Trophoblast cell (in vitro differentiated cells and primary cell): ENCODE data around the gene KCND3.

Experiments
- DNase-seq, 2 donors: peaks; one replicate each; pipeline ENCODE4 v3.0.0-alpha.2; 2016
- H2AFZ ChIP-seq: 2 replicates; pipeline ENCODE4 v1.6.1; 2013; ENCODE audit warnings: low read length, moderate library complexity, mild to moderate bottlenecking; ENCODE audit not compliant: insufficient read depth, poor library complexity
- H2AK5ac ChIP-seq: 2 replicates; pipeline ENCODE4 v1.6.1; 2013; ENCODE audit warnings: mild to moderate bottlenecking, low read length
- H2BK120ac ChIP-seq: 2 replicates; pipeline ENCODE4 v1.6.1; 2013; ENCODE audit warnings: low read length, mild to moderate bottlenecking, moderate library complexity; ENCODE audit not compliant: insufficient read depth, poor library complexity
- H2BK12ac ChIP-seq: 2 replicates; pipeline ENCODE4 v1.6.1; 2013; ENCODE audit warnings: mild to moderate bottlenecking, low read length, moderate library complexity
- H2BK5ac ChIP-seq: 2 replicates; pipeline ENCODE4 v1.6.1; 2013; ENCODE audit warnings: low read length, low read depth, moderate library complexity, mild to moderate bottlenecking; ENCODE audit not compliant: poor library complexity
- H3K14ac ChIP-seq: 2 replicates; pipeline ENCODE4 v1.6.1; 2013; ENCODE audit warnings: mild to moderate bottlenecking, low read length
- H3K18ac ChIP-seq: 2 replicates; pipeline ENCODE4 v1.6.1; 2013; ENCODE audit warnings: mild to moderate bottlenecking, low read length
- H3K23ac ChIP-seq: 2 replicates; pipeline ENCODE4 v1.6.1; 2013; ENCODE audit warnings: low read length
- H3K27ac ChIP-seq: 2 replicates; pipeline ENCODE4 v1.5.1; 2013; ENCODE audit warnings: low read depth, mild to moderate bottlenecking, inconsistent platforms, low read length, moderate library complexity
- H3K27me3 ChIP-seq: 2 replicates; pipeline ENCODE4 v1.6.1; 2013; ENCODE audit warnings: inconsistent platforms, mild to moderate bottlenecking, low read length, moderate library complexity; ENCODE audit not compliant: insufficient read depth
- H3K36me3 ChIP-seq, 2 experiments: 1 replicate in 1 of 2; 2 replicates in 1 of 2; pipeline ENCODE4 v1.6.1; 2013; ENCODE audit warnings: low read length in 2 of 2, mild to moderate bottlenecking in 2 of 2, moderate library complexity in 1 of 2; ENCODE audit not compliant: insufficient read depth in 2 of 2, control insufficient read depth in 1 of 2
- H3K4ac ChIP-seq: 2 replicates; pipeline ENCODE4 v1.6.1; 2013; ENCODE audit warnings: low read depth, mild to moderate bottlenecking, low read length, moderate library complexity
- H3K4me1 ChIP-seq, 2 experiments: 1 replicate in 1 of 2; 2 replicates in 1 of 2; pipeline ENCODE4 v1.6.1; 2013; ENCODE audit warnings: low read length in 2 of 2, mild to moderate bottlenecking in 2 of 2, moderate library complexity in 1 of 2; ENCODE audit not compliant: insufficient read depth in 2 of 2, control insufficient read depth in 1 of 2
- H3K4me2 ChIP-seq: 2 replicates; pipeline ENCODE4 v1.6.1; 2013; ENCODE audit warnings: inconsistent platforms, mild to moderate bottlenecking, low read length, moderate library complexity
- H3K4me3 ChIP-seq: 2 replicates; pipeline ENCODE4 v1.5.1; 2013; ENCODE audit warnings: mild to moderate bottlenecking, low read depth, low read length, inconsistent platforms
- H3K79me1 ChIP-seq: one replicate; pipeline ENCODE4 v1.6.1; 2013; ENCODE audit warnings: low read length
- H3K79me2 ChIP-seq: 2 replicates; pipeline ENCODE4 v1.6.1; 2013; ENCODE audit warnings: low read length, mild to moderate bottlenecking; ENCODE audit not compliant: control insufficient read depth, insufficient read depth, poor library complexity
- H3K9ac ChIP-seq: 2 replicates; pipeline ENCODE4 v1.6.1; 2013; ENCODE audit warnings: mild to moderate bottlenecking, low read length
- H3K9me3 ChIP-seq: 2 replicates; pipeline ENCODE4 v1.6.1; 2013; ENCODE audit warnings: low read depth, mild to moderate bottlenecking, control low read depth, inconsistent platforms, low read length; ENCODE audit not compliant: insufficient read depth
- H4K12ac ChIP-seq: 2 replicates; pipeline ENCODE4 v1.6.1; 2013; ENCODE audit warnings: low read depth, mild to moderate bottlenecking, low read length, moderate library complexity
- H4K8ac ChIP-seq: 2 replicates; pipeline ENCODE4 v1.6.1; 2013; ENCODE audit warnings: low read depth, mild to moderate bottlenecking, low read length, moderate library complexity
- H4K91ac ChIP-seq: one replicate; pipeline ENCODE4 v1.6.1; 2013; ENCODE audit warnings: low read depth, mild to moderate bottlenecking, low read length, moderate library complexity
- WGBS: extraction: QIAGEN DNeasy Blood & Tissue Kit; methylation state at CpG from one replicate; pipeline ENCODE4 v1.1.7; 2013; ENCODE audit warnings: missing lambda C conversion rate; ENCODE audit not compliant: insufficient read length, insufficient coverage; ENCODE audit errors: extremely low coverage; 5-methylcytosine and 5-hydroxymethylcytosine counted together

The KCND3 gene

GRCh38 chr1:111903148-111903870, 86.2 kb downstream of the KCND3 start:
- Histone ChIP-seq H4K12ac (no peak overlapping the region), H3K9ac (no peak overlapping the region), H3K18ac (no peak overlapping the region), H3K36me3 (no peaks in the 10 kb centered on the region), H3K79me2 (no peaks in the 10 kb centered on the region), H2BK120ac (no peak overlapping the region), H3K9me3 (no peaks in the 10 kb centered on the region), H4K91ac (no peak overlapping the region), H3K23ac (no peak overlapping the region), H2BK5ac (no peak overlapping the region), H3K4me1 (no peaks in the 10 kb centered on the region), H3K4ac (no peak overlapping the region), H4K8ac (no peak overlapping the region), H3K27me3 (no peaks in the 10 kb centered on the region), H2BK12ac (no peak overlapping the region), H2AFZ (no peak overlapping the region), H3K4me2 (no peak overlapping the region), H3K27ac (no peak overlapping the region), H3K4me3 (no peak overlapping the region), H3K14ac (no peak overlapping the region), H2AK5ac (no peak overlapping the region), H3K79me1 (no peaks in the 10 kb centered on the region)
- no CpG with 5 or more reads among the region's 4 CpGs for WGBS
- no peak for DNase-seq

DNA sequence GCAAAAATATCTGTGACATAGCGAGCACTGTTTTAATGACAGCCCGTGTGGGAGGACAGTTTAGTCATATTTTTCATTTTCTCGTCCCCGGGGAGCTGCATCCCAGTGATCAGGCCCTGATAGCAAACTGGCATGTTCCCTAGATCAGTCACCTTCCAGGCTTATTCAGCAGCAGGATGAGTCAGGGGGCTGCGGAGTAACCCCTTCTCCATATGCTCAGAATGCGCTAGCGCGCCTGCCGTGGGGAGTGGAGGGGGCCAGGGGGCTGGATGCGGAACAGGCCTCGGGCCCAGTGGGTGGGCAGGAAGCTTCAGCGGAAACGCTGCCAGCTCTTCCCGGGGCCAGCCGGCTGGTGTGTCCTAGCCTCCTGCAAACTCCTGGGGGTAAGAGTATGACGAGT, 94.0 kb downstream of the KCND3 start:
- no peaks in the 10 kb centered on the region for H3K79me1 ChIP-seq
- no peak overlapping the region for H3K18ac ChIP-seq
- H4K8ac ChIP-seq, result no peak overlapping the region
- H3K4me3 ChIP-seq, result no peak overlapping the region
- WGBS, result no CpG with 5 or more reads among the region's 16 CpGs
- H3K79me2 ChIP-seq, result no peaks in the 10 kb centered on the region
- no peak overlapping the region for H2AFZ ChIP-seq
- H3K4me2 ChIP-seq, result no peak overlapping the region
- H3K14ac ChIP-seq, result no peak overlapping the region
- H3K9ac ChIP-seq, result no peak overlapping the region
- H4K12ac ChIP-seq, result no peak overlapping the region
- H2BK5ac ChIP-seq, result no peak overlapping the region
- H3K36me3 ChIP-seq, result no peaks in the 10 kb centered on the region
- H3K23ac ChIP-seq, result no peak overlapping the region
- no peaks in the 10 kb centered on the region for H3K4me1 ChIP-seq
- no peak overlapping the region for H2AK5ac ChIP-seq
- H4K91ac ChIP-seq, result no peak overlapping the region
- DNase-seq, result no peak
- no peak overlapping the region for H2BK120ac ChIP-seq
- no peaks in the 10 kb centered on the region for H3K9me3 ChIP-seq
- H3K4ac ChIP-seq, result no peak overlapping the region
- no peaks in the 10 kb centered on the region for H3K27me3 ChIP-seq
- no peak overlapping the region for H2BK12ac ChIP-seq
- no peak overlapping the region for H3K27ac ChIP-seq

DNA sequence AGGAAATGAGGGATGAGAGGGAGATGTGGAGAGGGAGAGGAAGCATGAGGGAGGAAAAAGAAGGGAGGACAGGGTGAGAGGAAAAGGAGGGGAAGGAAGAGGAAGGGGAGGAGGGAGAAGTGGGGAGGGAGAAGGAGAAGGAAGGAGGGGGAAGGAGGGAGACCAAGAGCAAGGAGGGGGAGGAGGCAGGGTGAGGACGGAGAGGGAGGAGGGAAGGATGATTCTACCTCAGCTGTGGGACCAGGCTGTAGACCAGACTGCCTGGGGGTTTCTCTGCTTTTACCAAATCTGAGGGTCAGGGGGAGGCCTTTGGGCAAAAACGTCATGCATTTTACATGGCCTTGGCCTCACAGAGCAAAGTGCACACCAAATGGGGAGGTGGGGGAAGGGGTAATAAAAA, 94.5 kb downstream of the KCND3 start:
- H3K9ac ChIP-seq, result no peak overlapping the region
- no peak overlapping the region for H3K27ac ChIP-seq
- no peaks in the 10 kb centered on the region for H3K27me3 ChIP-seq
- H3K14ac ChIP-seq, result no peak overlapping the region
- no peak overlapping the region for H2BK120ac ChIP-seq
- no peak overlapping the region for H3K4me3 ChIP-seq
- H3K4ac ChIP-seq, result no peak overlapping the region
- no peaks in the 10 kb centered on the region for H3K79me2 ChIP-seq
- no peaks in the 10 kb centered on the region for H3K36me3 ChIP-seq
- H3K4me1 ChIP-seq, result no peaks in the 10 kb centered on the region
- H2AK5ac ChIP-seq, result no peak overlapping the region
- no peaks in the 10 kb centered on the region for H3K79me1 ChIP-seq
- H2AFZ ChIP-seq, result no peak overlapping the region
- no CpG with 5 or more reads among the region's 2 CpGs for WGBS
- H3K4me2 ChIP-seq, result no peak overlapping the region
- no peaks in the 10 kb centered on the region for H3K9me3 ChIP-seq
- no peak overlapping the region for H2BK12ac ChIP-seq
- no peak overlapping the region for H4K91ac ChIP-seq
- no peak overlapping the region for H4K8ac ChIP-seq
- H3K23ac ChIP-seq, result no peak overlapping the region
- DNase-seq, result no peak
- H4K12ac ChIP-seq, result no peak overlapping the region
- no peak overlapping the region for H2BK5ac ChIP-seq
- H3K18ac ChIP-seq, result no peak overlapping the region

DNA sequence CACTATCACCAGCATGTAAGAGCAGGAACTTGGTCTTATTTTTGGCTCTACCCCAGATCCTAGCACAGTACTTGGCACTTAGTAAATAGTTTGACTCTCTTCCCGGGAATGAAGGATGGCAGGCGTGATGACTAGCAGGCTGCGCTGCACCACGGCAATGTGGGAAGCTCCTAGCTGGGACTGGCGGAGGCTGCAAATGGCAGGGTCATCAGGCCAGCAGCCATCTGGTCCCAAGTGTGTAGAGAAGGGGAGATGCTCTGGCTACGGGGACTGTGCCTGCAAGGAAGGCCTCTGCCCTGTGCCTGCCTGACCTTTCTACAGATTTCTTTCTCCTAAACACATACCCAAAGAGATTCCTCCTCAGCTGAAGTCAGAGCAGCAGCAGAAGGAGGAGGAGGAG, 95.0 kb downstream of the KCND3 start:
- Histone ChIP-seq H3K79me2 (no peaks in the 10 kb centered on the region), H3K36me3 (no peaks in the 10 kb centered on the region), H2BK120ac (no peak overlapping the region), H3K14ac (no peak overlapping the region), H3K23ac (no peak overlapping the region), H4K8ac (no peak overlapping the region), H3K79me1 (no peaks in the 10 kb centered on the region), H2AK5ac (no peak overlapping the region), H3K4me3 (no peak overlapping the region), H3K9me3 (no peaks in the 10 kb centered on the region), H3K27ac (no peak overlapping the region), H4K12ac (no peak overlapping the region), H3K18ac (no peak overlapping the region), H4K91ac (no peak overlapping the region), H2BK5ac (no peak overlapping the region), H3K4me2 (no peak overlapping the region), H2BK12ac (no peak overlapping the region), H3K9ac (no peak overlapping the region), H3K4me1 (no peaks in the 10 kb centered on the region), H3K4ac (no peak overlapping the region), H3K27me3 (no peaks in the 10 kb centered on the region), H2AFZ (no peak overlapping the region)
- DNase-seq, result no peak
- WGBS, result no CpG with 5 or more reads among the region's 6 CpGs
